ENCODE measurements around the gene IRF4. TPM values are rescaled to one million over a fixed set of nuclear protein-coding genes. Genes with fewer than 3 reads are reported as not detected.

Gene IRF4
- polyA plus RNA-seq, 1 of the 3 experiments (the other 2 are of a cell fraction) = not detected

- no peak overlapping the region for H3K9ac ChIP-seq
- H3K9me3 ChIP-seq = no peaks in the 10 kb centered on the region
- POLR2A ChIA-PET = no interaction called here
- CTCF ChIA-PET = no interaction called here
- no peaks in the 10 kb centered on the region for H3K36me3 ChIP-seq (replicated peaks in 1 of 2; ENCODE audit: control insufficient read depth in 1 of 2, insufficient read depth in 2 of 2, low read length in 1 of 2)
- H3F3A ChIP-seq (replicated peaks; ENCODE audit: insufficient read depth) = no peaks in the 10 kb centered on the region
- TF ChIP-seq FOXM1 (IDR thresholded peaks at IDR 0.05; ENCODE audit: low read depth) = no peak
- TF ChIP-seq SIN3A (IDR thresholded peaks at IDR 0.05; ENCODE audit: borderline replicate concordance, low read depth, low read length) = no peak
- TF ChIP-seq FOXJ3 (CRISPR knock-in tag; IDR thresholded peaks at IDR 0.05) = no peak
- TF ChIP-seq, protein P1, sequence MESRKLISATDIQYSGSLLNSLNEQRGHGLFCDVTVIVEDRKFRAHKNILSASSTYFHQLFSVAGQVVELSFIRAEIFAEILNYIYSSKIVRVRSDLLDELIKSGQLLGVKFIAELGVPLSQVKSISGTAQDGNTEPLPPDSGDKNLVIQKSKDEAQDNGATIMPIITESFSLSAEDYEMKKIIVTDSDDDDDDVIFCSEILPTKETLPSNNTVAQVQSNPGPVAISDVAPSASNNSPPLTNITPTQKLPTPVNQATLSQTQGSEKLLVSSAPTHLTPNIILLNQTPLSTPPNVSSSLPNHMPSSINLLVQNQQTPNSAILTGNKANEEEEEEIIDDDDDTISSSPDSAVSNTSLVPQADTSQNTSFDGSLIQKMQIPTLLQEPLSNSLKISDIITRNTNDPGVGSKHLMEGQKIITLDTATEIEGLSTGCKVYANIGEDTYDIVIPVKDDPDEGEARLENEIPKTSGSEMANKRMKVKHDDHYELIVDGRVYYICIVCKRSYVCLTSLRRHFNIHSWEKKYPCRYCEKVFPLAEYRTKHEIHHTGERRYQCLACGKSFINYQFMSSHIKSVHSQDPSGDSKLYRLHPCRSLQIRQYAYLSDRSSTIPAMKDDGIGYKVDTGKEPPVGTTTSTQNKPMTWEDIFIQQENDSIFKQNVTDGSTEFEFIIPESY (IDR thresholded peaks at IDR 0.05; ENCODE audit: borderline replicate concordance, low read depth) = no peak
- no peak for TF ChIP-seq MXI1 (IDR thresholded peaks at IDR 0.05; ENCODE audit: low read depth, low read length)
- no peak for TF ChIP-seq POLR2AphosphoS5 (IDR thresholded peaks at IDR 0.05; ENCODE audit: low read depth, low read length)
- TF ChIP-seq, protein P2, sequence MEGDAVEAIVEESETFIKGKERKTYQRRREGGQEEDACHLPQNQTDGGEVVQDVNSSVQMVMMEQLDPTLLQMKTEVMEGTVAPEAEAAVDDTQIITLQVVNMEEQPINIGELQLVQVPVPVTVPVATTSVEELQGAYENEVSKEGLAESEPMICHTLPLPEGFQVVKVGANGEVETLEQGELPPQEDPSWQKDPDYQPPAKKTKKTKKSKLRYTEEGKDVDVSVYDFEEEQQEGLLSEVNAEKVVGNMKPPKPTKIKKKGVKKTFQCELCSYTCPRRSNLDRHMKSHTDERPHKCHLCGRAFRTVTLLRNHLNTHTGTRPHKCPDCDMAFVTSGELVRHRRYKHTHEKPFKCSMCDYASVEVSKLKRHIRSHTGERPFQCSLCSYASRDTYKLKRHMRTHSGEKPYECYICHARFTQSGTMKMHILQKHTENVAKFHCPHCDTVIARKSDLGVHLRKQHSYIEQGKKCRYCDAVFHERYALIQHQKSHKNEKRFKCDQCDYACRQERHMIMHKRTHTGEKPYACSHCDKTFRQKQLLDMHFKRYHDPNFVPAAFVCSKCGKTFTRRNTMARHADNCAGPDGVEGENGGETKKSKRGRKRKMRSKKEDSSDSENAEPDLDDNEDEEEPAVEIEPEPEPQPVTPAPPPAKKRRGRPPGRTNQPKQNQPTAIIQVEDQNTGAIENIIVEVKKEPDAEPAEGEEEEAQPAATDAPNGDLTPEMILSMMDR (IDR thresholded peaks at IDR 0.05) = no peak
- no peak for TF ChIP-seq CHD2 (IDR thresholded peaks at IDR 0.05; ENCODE audit: low read length, partially characterized antibody)
- no peak for TF ChIP-seq RFX5 (IDR thresholded peaks at IDR 0.05; ENCODE audit: low read length)
- TF ChIP-seq GATA2 (CRISPR knock-in tag; IDR thresholded peaks at IDR 0.05) = no peak
- no peak for TF ChIP-seq GABPA (IDR thresholded peaks at IDR 0.05; ENCODE audit: low read depth)
- TF ChIP-seq, protein P3, sequence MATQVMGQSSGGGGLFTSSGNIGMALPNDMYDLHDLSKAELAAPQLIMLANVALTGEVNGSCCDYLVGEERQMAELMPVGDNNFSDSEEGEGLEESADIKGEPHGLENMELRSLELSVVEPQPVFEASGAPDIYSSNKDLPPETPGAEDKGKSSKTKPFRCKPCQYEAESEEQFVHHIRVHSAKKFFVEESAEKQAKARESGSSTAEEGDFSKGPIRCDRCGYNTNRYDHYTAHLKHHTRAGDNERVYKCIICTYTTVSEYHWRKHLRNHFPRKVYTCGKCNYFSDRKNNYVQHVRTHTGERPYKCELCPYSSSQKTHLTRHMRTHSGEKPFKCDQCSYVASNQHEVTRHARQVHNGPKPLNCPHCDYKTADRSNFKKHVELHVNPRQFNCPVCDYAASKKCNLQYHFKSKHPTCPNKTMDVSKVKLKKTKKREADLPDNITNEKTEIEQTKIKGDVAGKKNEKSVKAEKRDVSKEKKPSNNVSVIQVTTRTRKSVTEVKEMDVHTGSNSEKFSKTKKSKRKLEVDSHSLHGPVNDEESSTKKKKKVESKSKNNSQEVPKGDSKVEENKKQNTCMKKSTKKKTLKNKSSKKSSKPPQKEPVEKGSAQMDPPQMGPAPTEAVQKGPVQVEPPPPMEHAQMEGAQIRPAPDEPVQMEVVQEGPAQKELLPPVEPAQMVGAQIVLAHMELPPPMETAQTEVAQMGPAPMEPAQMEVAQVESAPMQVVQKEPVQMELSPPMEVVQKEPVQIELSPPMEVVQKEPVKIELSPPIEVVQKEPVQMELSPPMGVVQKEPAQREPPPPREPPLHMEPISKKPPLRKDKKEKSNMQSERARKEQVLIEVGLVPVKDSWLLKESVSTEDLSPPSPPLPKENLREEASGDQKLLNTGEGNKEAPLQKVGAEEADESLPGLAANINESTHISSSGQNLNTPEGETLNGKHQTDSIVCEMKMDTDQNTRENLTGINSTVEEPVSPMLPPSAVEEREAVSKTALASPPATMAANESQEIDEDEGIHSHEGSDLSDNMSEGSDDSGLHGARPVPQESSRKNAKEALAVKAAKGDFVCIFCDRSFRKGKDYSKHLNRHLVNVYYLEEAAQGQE (IDR thresholded peaks at IDR 0.05; ENCODE audit: low read depth, low read length) = no peak
- TF ChIP-seq, protein P4, sequence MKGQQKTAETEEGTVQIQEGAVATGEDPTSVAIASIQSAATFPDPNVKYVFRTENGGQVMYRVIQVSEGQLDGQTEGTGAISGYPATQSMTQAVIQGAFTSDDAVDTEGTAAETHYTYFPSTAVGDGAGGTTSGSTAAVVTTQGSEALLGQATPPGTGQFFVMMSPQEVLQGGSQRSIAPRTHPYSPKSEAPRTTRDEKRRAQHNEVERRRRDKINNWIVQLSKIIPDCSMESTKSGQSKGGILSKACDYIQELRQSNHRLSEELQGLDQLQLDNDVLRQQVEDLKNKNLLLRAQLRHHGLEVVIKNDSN (IDR thresholded peaks at IDR 0.05; ENCODE audit: borderline replicate concordance, low read depth) = no peak
- TF ChIP-seq RAD21 (IDR thresholded peaks at IDR 0.05; ENCODE audit: low read length) = no peak
- TF ChIP-seq TCF12 (IDR thresholded peaks at IDR 0.05) = no peak
- 4% methylated on average over 8 of the region's 8 CpGs for WGBS (ENCODE audit: low lambda C conversion rate)
- no peak overlapping the region for H2AFZ ChIP-seq (ENCODE audit: low read depth)
- H3K27ac ChIP-seq (ENCODE audit: low read depth in 2 of 2, low read length in 1 of 2) = no peak overlapping the region
- no peaks in the 10 kb centered on the region for H3K79me2 ChIP-seq (ENCODE audit: insufficient read depth)
- no peak overlapping the region for H3K4me2 ChIP-seq
- no peaks in the 10 kb centered on the region for H4K20me1 ChIP-seq (ENCODE audit: insufficient read depth)
- no peaks in the 10 kb centered on the region for H3K9me2 ChIP-seq
- no peak overlapping the region for H3K4me3 ChIP-seq (ENCODE audit: low read depth in 2 of 2, low read length in 1 of 2)
- no peaks in the 10 kb centered on the region for H3K4me1 ChIP-seq (ENCODE audit: control insufficient read depth in 1 of 2, insufficient read depth in 2 of 2, low read depth in 1 of 2, low read length in 1 of 2)
- H3K27me3 ChIP-seq (ENCODE audit: insufficient read depth) = peaks cover 91% of the 10 kb centered on the region
- DNase-seq = no peak
Observed at GRCh38 chr6:367298-367794, 24.2 kb upstream of the IRF4 start.

Data from SK-N-SH (cell line).